Parathyroid adenoma (tissue), 2 donors: ENCODE measurements around the gene NLE1.

Experiments
- H2AFZ ChIP-seq: fragments of 300-600 bp; sonication (generic); one replicate; pipeline ENCODE4 v1.7.0; 2017; ENCODE audit warnings: antibody characterized with exemption, mild to moderate bottlenecking
- H3K27ac ChIP-seq: fragments of 300-600 bp; sonication (generic); one replicate; pipeline ENCODE4 v1.7.0; 2017
- H3K27me3 ChIP-seq: fragments of 300-600 bp; sonication (generic); one replicate; pipeline ENCODE4 v1.7.0; 2017; ENCODE audit warnings: low read length; ENCODE audit not compliant: control insufficient read depth, insufficient read depth
- H3K36me3 ChIP-seq: fragments of 300-600 bp; sonication (generic); one replicate; pipeline ENCODE4 v1.7.0; 2017; ENCODE audit warnings: low read length; ENCODE audit not compliant: control insufficient read depth, insufficient read depth
- H3K4me1 ChIP-seq: fragments of 300-600 bp; sonication (generic); one replicate; pipeline ENCODE4 v1.7.0; 2017; ENCODE audit warnings: control low read depth
- H3K4me2 ChIP-seq: fragments of 300-600 bp; sonication (generic); one replicate; pipeline ENCODE4 v1.7.0; 2017; ENCODE audit warnings: low read length
- H3K4me3 ChIP-seq: fragments of 300-600 bp; sonication (generic); one replicate; pipeline ENCODE4 v1.7.0; 2017; ENCODE audit warnings: low read depth, low read length
- H3K79me2 ChIP-seq: fragments of 300-600 bp; sonication (generic); one replicate; pipeline ENCODE4 v1.7.0; 2017; ENCODE audit warnings: control low read depth
- H3K9ac ChIP-seq: fragments of 300-600 bp; sonication (generic); one replicate; pipeline ENCODE4 v1.7.0; 2017; ENCODE audit warnings: mild to moderate bottlenecking
- H3K9me3 ChIP-seq: fragments of 300-600 bp; sonication (generic); one replicate; pipeline ENCODE4 v1.7.0; 2017; ENCODE audit warnings: low read length; ENCODE audit not compliant: control insufficient read depth
- CTCF ChIP-seq: fragments of 300-600 bp; sonication (generic); IDR thresholded peaks from one replicate; pipeline ENCODE4 v1.7.0; 2017; ENCODE audit warnings: antibody characterized with exemption, mild to moderate bottlenecking
- donor health status: primary hyperparathyroidism.

NLE1 gene

DNA sequence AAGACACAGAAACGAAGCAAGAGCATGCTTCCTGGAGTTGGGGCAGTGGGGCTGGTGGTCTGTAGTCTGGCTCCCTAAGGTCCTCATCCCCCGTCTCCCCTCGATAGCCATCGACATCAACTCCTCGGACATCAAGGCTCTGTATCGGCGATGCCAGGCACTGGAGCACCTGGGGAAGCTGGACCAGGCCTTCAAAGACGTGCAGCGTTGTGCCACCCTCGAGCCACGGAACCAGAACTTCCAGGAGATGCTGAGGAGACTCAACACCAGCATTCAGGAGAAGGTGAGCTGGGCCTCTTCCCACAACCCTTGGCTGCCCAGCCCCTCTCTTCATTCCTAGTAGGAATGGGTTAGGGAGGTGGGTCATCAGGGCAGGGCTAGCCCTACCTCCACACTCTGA, 7.8 kb upstream of the NLE1 start:
- no peak for TF ChIP-seq CTCF
- Histone ChIP-seq H3K4me1 (no peaks in the 10 kb centered on the region), H3K79me2 (no peaks in the 10 kb centered on the region), H3K4me2 (no peak overlapping the region), H3K9ac (no peak overlapping the region), H2AFZ (no peak overlapping the region), H3K4me3 (no peak overlapping the region), H3K36me3 (no peaks in the 10 kb centered on the region), H3K27me3 (no peaks in the 10 kb centered on the region), H3K27ac (no peak overlapping the region), H3K9me3 (no peaks in the 10 kb centered on the region)

- H3K4me3 ChIP-seq = no peak overlapping the region
- H3K27me3 ChIP-seq = no peaks in the 10 kb centered on the region
- H3K4me2 ChIP-seq = no peak overlapping the region
Measured at GRCh38 chr17:35148144-35148543, 6.0 kb upstream of the NLE1 start.

DNA sequence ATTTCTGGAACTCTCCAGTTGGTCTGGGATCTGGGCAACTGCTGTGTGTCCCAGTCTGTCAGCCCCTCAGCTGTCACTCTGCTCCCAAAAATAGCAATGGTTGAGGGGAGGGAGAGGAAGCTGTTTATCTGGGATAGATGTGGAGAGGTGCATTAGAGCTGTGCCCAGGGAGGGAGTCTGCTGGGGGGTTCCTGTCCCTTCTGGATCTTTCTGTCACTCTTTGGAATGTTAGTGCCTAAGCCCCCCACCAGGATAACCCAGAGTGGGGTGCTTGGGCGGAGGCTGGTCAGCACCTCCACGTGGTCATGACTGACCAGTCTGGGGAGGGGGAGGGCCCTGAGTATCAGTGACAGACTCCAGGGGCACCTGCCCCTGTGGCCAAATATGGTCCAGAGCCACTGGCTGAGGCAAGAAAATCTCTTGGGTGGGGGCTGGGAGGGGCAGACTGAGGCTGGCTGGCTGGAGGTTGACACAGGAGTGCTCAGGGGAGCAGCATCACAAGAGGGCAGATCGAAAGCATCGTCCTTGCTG, 5.3 kb upstream of the NLE1 start, which contains the start of gene UNC45B:
Gene UNC45B, plus strand, starts transcription at position 443 of the 531 bp plus-strand sequence. CDS start 447 bp downstream, outside the sequence.
- H3K27ac ChIP-seq = no peak within 1 kb of the TSS
- H3K4me1 ChIP-seq = no peaks in the 10 kb centered on the region

More at GRCh38 chr17:35148144-35148543, 6.0 kb upstream of the NLE1 start:
- no peak overlapping the region for H3K9ac ChIP-seq
- no peaks in the 10 kb centered on the region for H3K36me3 ChIP-seq
- H3K4me1 ChIP-seq = no peaks in the 10 kb centered on the region
- no peak overlapping the region for H3K27ac ChIP-seq
- H3K9me3 ChIP-seq = no peaks in the 10 kb centered on the region
- no peaks in the 10 kb centered on the region for H3K79me2 ChIP-seq
- TF ChIP-seq CTCF = no peak
- H2AFZ ChIP-seq = no peak overlapping the region

GRCh38 chr17:35146214-35146833, 4.2 kb upstream of the NLE1 start:
- Histone ChIP-seq H3K36me3 (no peaks in the 10 kb centered on the region), H3K4me1 (no peaks in the 10 kb centered on the region), H3K4me2 (no peak overlapping the region), H3K9ac (no peak overlapping the region), H3K27ac (no peak overlapping the region), H3K27me3 (no peaks in the 10 kb centered on the region), H3K79me2 (no peaks in the 10 kb centered on the region), H3K4me3 (no peak overlapping the region), H3K9me3 (no peaks in the 10 kb centered on the region), H2AFZ (no peak overlapping the region)
- TF ChIP-seq CTCF = no peak

More for the DNA sequence above, 5.3 kb upstream of the NLE1 start, which contains the start of gene UNC45B:
- Histone ChIP-seq H3K9ac (no peak within 1 kb of the TSS), H3K79me2 (no peaks in the 10 kb centered on the region), H2AFZ (no peak within 1 kb of the TSS), H3K27me3 (no peaks in the 10 kb centered on the region), H3K4me2 (no peak within 1 kb of the TSS), H3K9me3 (no peaks in the 10 kb centered on the region), H3K36me3 (no peaks in the 10 kb centered on the region), H3K4me3 (no peak within 1 kb of the TSS)
- TF ChIP-seq CTCF = no peak

DNA sequence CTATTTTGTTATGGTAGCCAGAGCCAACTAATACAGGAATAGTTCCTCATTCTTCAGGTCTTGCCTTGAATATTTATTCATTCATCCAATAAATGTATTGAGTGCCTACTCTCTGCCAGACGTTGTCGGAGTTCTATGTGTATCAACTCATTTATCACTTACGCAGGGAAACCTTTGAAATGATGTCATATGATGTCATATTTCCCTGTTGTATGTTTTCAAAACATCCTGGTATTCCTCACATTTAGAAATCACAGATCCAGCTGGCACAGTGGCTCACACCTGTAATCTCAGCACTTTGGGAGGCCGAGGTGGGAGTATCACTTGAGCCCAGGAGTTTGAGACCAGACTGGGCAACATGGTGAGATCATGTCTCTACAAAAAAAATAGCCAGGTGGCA, 2.7 kb upstream of the NLE1 start:
- H3K27ac ChIP-seq = no peak overlapping the region
- no peak overlapping the region for H3K9ac ChIP-seq
- no peaks in the 10 kb centered on the region for H3K27me3 ChIP-seq
- no peak for TF ChIP-seq CTCF
- H3K9me3 ChIP-seq = no peaks in the 10 kb centered on the region
- no peak overlapping the region for H3K4me3 ChIP-seq
- H3K36me3 ChIP-seq = no peaks in the 10 kb centered on the region
- H3K4me1 ChIP-seq = peaks cover 3% of the 10 kb centered on the region
- H3K4me2 ChIP-seq = no peak overlapping the region
- no peak overlapping the region for H2AFZ ChIP-seq
- H3K79me2 ChIP-seq = no peaks in the 10 kb centered on the region
